Endodermal cell (in vitro differentiated cells): ENCODE data around the gene UBAP1L. TPM values are rescaled to one million over a fixed set of nuclear protein-coding genes. Genes with fewer than 3 reads are reported as not detected.

ENCODE experiments used
- DNase-seq: peaks from one replicate; pipeline ENCODE4 v3.0.0-alpha.2; 2017
- H3K27ac ChIP-seq: 2 replicates; pipeline ENCODE4 v1.5.1; 2013; ENCODE audit warnings: mild to moderate bottlenecking, low read depth, low read length, moderate library complexity
- H3K27me3 ChIP-seq: 2 replicates; pipeline ENCODE4 v1.6.1; 2013; ENCODE audit warnings: mild to moderate bottlenecking, low read length, moderate library complexity; ENCODE audit not compliant: insufficient read depth, control insufficient read depth, poor library complexity, severe bottlenecking
- H3K36me3 ChIP-seq: 2 replicates; pipeline ENCODE4 v1.7.0; 2013; ENCODE audit warnings: mild to moderate bottlenecking, low read length, moderate library complexity; ENCODE audit not compliant: control insufficient read depth, insufficient read depth
- H3K4me1 ChIP-seq: one replicate; pipeline ENCODE4 v1.7.0; 2013; ENCODE audit warnings: low read length; ENCODE audit not compliant: control insufficient read depth, insufficient read depth
- H3K4me3 ChIP-seq: 2 replicates; pipeline ENCODE4 v1.5.1; 2013; ENCODE audit warnings: mild to moderate bottlenecking, low read length, moderate library complexity
- H3K9ac ChIP-seq: 2 replicates; pipeline ENCODE4 v1.6.1; 2013; ENCODE audit warnings: mild to moderate bottlenecking, low read length, moderate library complexity; ENCODE audit not compliant: poor library complexity, severe bottlenecking; ENCODE audit errors: extremely low read depth
- H3K9me3 ChIP-seq: 2 replicates; pipeline ENCODE4 v1.6.1; 2013; ENCODE audit warnings: mild to moderate bottlenecking, low read length, moderate library complexity; ENCODE audit not compliant: control insufficient read depth
- H3K27ac Mint-ChIP-seq: 2 replicates; pipeline ENCODE4 v1.8.0; 2020; ENCODE audit warnings: mixed read lengths
- H3K27me3 Mint-ChIP-seq: 2 replicates; pipeline ENCODE4 v1.8.0; 2021; ENCODE audit warnings: mild to moderate bottlenecking, mixed read lengths; ENCODE audit not compliant: insufficient read depth
- H3K36me3 Mint-ChIP-seq: 2 replicates; pipeline ENCODE4 v1.8.0; 2020; ENCODE audit warnings: low read depth, mixed read lengths
- H3K4me1 Mint-ChIP-seq: 2 replicates; pipeline ENCODE4 v1.8.0; 2020; ENCODE audit warnings: mixed read lengths
- H3K4me3 Mint-ChIP-seq: 2 replicates; pipeline ENCODE4 v1.8.0; 2020; ENCODE audit warnings: mild to moderate bottlenecking, moderate library complexity, mixed read lengths
- H3K9me3 Mint-ChIP-seq: 2 replicates; pipeline ENCODE4 v1.8.0; 2020; ENCODE audit warnings: mild to moderate bottlenecking, mixed read lengths
- WGBS, 2 experiments: methylation state at CpG; one replicate each; pipeline versions ENCODE4 v1.1.5 to v1.1.7; 2013; ENCODE audit warnings: missing lambda C conversion rate in 2 of 2, mixed read lengths in 1 of 2; ENCODE audit not compliant: insufficient coverage in 1 of 2, insufficient read length in 1 of 2; 5-methylcytosine and 5-hydroxymethylcytosine counted together
- total RNA-seq, 2 donors: library from RNA; stranded (reverse); fragmentation: NEBNext Ultra II Directional in 1 of 2; extraction: Animal tissue kit (Norgen Biotek cat#: 25700) in 1 of 2; gene quantifications; 2 replicates in 1 of 2; 3 replicates in 1 of 2; pipeline ENCODE4 v1.2.1, GENCODE V29; 2021
- TF ChIP-seq, protein P1 (sequence below): fragments of 200-600 bp; sonication (generic); conservative IDR thresholded peaks from 2 replicates; pipeline ENCODE4 v1.5.0; 2021; ENCODE audit warnings: antibody characterized with exemption, mild to moderate bottlenecking

UBAP1L gene
- total RNA-seq, 2 donors from 2014 or later: 3.4 to 4.2 TPM

DNA sequence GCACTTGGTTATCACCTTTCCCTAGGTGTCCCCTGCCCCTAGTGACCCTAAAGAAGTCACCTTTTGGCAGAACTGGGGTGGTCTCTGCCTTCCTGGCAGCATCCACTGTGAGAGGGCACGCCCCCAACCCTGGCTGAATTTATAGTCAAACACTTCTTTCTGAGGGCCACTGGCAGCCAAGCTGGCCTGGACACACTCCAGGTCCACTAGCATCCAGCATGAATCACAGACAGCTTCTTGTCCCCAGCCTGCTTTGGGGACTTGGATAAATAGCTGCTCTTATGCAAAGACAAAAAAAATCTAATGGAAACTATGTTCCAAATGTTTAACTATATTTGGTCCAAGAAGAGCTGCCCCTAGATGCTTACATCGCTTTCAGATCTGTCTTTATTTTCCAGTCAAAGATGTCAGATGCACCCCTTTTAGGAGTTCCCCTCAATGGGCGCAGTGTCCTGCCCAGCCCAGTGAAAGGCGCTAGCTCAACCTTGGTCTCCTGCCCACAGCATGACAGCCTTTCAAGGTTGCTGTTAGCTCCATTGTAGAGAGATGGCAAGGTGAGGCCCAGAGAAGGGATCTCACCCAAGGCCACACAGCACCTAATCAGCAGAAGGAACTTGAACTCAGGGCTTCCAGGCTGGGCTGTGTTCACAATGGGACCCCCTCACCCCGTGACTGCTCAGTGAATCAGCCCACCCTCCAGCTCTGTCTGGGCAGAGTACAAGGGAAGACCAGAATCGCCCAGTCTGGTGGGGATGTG is 54.2 kb downstream of the UBAP1L start:
- Mint-ChIP-seq H3K36me3 (peaks cover 79% of the 10 kb centered on the region), H3K27me3 (no peaks in the 10 kb centered on the region), H3K4me3 (no peak overlapping the region), H3K4me1 (peaks cover 10% of the 10 kb centered on the region), H3K9me3 (no peaks in the 10 kb centered on the region), H3K27ac (no peak overlapping the region)
- Histone ChIP-seq H3K4me1 (peaks cover 3% of the 10 kb centered on the region), H3K9me3 (no peaks in the 10 kb centered on the region), H3K4me3 (no peak overlapping the region), H3K9ac (no peak overlapping the region), H3K36me3 (peaks cover 89% of the 10 kb centered on the region), H3K27me3 (no peaks in the 10 kb centered on the region), H3K27ac (no peak overlapping the region)
- WGBS, 2 experiments: 96 to 100% methylated on average over 3 to 6 of the region's 6 CpGs
- no peak for DNase-seq
- TF ChIP-seq, protein P1, sequence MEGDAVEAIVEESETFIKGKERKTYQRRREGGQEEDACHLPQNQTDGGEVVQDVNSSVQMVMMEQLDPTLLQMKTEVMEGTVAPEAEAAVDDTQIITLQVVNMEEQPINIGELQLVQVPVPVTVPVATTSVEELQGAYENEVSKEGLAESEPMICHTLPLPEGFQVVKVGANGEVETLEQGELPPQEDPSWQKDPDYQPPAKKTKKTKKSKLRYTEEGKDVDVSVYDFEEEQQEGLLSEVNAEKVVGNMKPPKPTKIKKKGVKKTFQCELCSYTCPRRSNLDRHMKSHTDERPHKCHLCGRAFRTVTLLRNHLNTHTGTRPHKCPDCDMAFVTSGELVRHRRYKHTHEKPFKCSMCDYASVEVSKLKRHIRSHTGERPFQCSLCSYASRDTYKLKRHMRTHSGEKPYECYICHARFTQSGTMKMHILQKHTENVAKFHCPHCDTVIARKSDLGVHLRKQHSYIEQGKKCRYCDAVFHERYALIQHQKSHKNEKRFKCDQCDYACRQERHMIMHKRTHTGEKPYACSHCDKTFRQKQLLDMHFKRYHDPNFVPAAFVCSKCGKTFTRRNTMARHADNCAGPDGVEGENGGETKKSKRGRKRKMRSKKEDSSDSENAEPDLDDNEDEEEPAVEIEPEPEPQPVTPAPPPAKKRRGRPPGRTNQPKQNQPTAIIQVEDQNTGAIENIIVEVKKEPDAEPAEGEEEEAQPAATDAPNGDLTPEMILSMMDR: no peak

DNA sequence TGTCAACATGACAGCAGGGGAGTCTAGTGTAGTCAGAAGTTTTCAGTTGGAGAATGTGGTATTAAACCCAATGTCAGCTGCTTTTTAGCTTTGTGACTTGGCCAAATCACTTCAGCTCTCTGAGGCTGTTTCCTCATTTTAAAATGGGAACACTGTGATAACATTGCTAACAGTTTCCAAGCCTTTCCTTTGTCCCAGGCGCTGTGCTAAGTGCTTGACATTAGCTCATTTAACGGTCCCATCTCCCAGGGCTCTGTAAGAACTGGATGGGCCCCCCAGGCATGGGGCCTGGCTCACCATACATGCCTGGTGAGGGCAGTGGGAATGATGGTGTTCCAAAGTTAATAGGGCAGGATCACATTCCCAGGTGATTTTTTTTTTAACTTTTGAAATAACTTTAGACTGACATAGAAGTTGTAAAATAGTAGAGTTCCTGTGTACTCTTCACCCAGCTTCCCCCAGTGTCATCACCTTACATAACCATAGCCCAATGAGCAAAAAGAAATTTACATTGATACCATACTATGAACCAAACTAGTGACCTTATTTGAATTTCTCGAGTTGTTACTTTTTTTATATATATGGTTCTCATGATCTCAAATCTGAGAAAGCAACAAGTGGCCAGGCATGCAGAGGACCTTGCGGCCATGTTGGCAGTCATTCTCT is 54.9 kb downstream of the UBAP1L start:
- peaks cover 76% of the 10 kb centered on the region for H3K36me3 Mint-ChIP-seq
- WGBS, 2 experiments: 90 to 98% methylated on average over 3 to 4 of the region's 4 CpGs
- H3K9ac ChIP-seq: no peak overlapping the region
- H3K27me3 ChIP-seq: no peaks in the 10 kb centered on the region
- no peak overlapping the region for H3K27ac ChIP-seq
- H3K27me3 Mint-ChIP-seq: no peaks in the 10 kb centered on the region
- H3K4me1 Mint-ChIP-seq: peaks cover 2% of the 10 kb centered on the region
- DNase-seq: no peak
- H3K4me3 ChIP-seq: no peak overlapping the region
- H3K27ac Mint-ChIP-seq: no peak overlapping the region
- peaks cover 2% of the 10 kb centered on the region for H3K4me1 ChIP-seq
- peaks cover 90% of the 10 kb centered on the region for H3K36me3 ChIP-seq
- no peaks in the 10 kb centered on the region for H3K9me3 Mint-ChIP-seq
- no peak overlapping the region for H3K4me3 Mint-ChIP-seq
- no peaks in the 10 kb centered on the region for H3K9me3 ChIP-seq
- TF ChIP-seq, protein P1: no peak

DNA sequence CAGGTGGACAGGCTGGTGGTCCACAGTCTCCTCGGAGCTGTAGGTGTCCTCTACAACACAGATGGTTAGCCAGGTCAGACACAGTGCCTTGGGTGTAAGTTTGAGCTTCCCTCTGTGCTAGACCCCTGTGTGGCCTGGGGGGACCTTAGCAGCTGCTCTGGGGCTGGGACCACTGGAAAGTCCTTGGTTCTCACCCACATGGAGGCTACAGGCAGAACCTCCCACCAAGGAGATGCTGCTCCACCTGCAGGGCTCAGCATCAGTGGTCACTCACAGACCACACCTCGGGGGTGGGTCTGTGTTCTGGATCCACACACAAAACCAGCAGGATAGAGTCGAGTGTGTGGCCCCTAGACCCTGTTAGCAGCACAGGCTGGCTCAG is 55.6 kb downstream of the UBAP1L start:
- H3K4me1 Mint-ChIP-seq: no peaks in the 10 kb centered on the region
- H3K27ac Mint-ChIP-seq: no peak overlapping the region
- no peaks in the 10 kb centered on the region for H3K4me1 ChIP-seq
- no peaks in the 10 kb centered on the region for H3K27me3 Mint-ChIP-seq
- no peak overlapping the region for H3K9ac ChIP-seq
- TF ChIP-seq, protein P1: no peak
- no peak for DNase-seq
- no peaks in the 10 kb centered on the region for H3K9me3 ChIP-seq
- no peaks in the 10 kb centered on the region for H3K27me3 ChIP-seq
- H3K4me3 Mint-ChIP-seq: no peak overlapping the region
- peaks cover 75% of the 10 kb centered on the region for H3K36me3 Mint-ChIP-seq
- H3K27ac ChIP-seq: no peak overlapping the region
- H3K4me3 ChIP-seq: no peak overlapping the region
- 95% methylated on average over 3 of the region's 3 CpGs; no CpG with 5 or more reads in 1 of the 2 experiments for WGBS, 2 experiments
- H3K36me3 ChIP-seq: peaks cover 85% of the 10 kb centered on the region
- no peaks in the 10 kb centered on the region for H3K9me3 Mint-ChIP-seq
